Osteoblast (primary cell): Measurements from ENCODE around the gene LRFN4. TPM values are rescaled to one million over a fixed set of nuclear protein-coding genes. Genes with fewer than 3 reads are reported as not detected.

ENCODE experiments used
- DNase-seq: peaks from one replicate; pipeline ENCODE4 v3.0.0; 2011; ENCODE audit warnings: low spot score, mixed read lengths; ENCODE audit not compliant: insufficient read length; ENCODE audit errors: missing footprints
- H2AFZ ChIP-seq: 2 replicates; pipeline ENCODE4 v1.6.0; 2011; ENCODE audit warnings: mild to moderate bottlenecking, low read length
- H3K27ac ChIP-seq: 2 replicates; pipeline ENCODE4 v1.5.1; 2011; ENCODE audit warnings: mild to moderate bottlenecking, low read depth, low read length, moderate library complexity
- H3K27me3 ChIP-seq: 2 replicates; pipeline ENCODE4 v1.6.0; 2012; ENCODE audit warnings: mild to moderate bottlenecking, control low read depth, inconsistent platforms, low read length, moderate library complexity; ENCODE audit not compliant: insufficient read depth
- H3K36me3 ChIP-seq: 2 replicates; pipeline ENCODE4 v1.5.1; 2011; ENCODE audit warnings: mild to moderate bottlenecking, low read length, control low read depth, moderate library complexity; ENCODE audit not compliant: insufficient read depth
- H3K4me1 ChIP-seq: 2 replicates; pipeline ENCODE4 v1.5.1; 2011; ENCODE audit warnings: mild to moderate bottlenecking, low read length, control low read depth, moderate library complexity; ENCODE audit not compliant: insufficient read depth
- H3K4me2 ChIP-seq: 2 replicates; pipeline ENCODE4 v1.6.0; 2011; ENCODE audit warnings: mild to moderate bottlenecking, low read length; ENCODE audit not compliant: insufficient read depth
- H3K4me3 ChIP-seq: fragments of 200-600 bp; sonication (generic); 3 replicates; pipeline ENCODE4 v1.5.1; 2012; ENCODE audit warnings: mild to moderate bottlenecking, low read length, inconsistent platforms; ENCODE audit not compliant: insufficient read depth
- H3K79me2 ChIP-seq: 2 replicates; pipeline ENCODE4 v1.6.0; 2012; ENCODE audit warnings: mild to moderate bottlenecking, low read length, control low read depth, inconsistent platforms; ENCODE audit not compliant: insufficient read depth
- H3K9me3 ChIP-seq: 2 replicates; pipeline ENCODE4 v1.5.1; 2011; ENCODE audit warnings: low read depth, low read length, control low read depth
- H4K20me1 ChIP-seq: 2 replicates; pipeline ENCODE4 v1.6.0; 2012; ENCODE audit warnings: mild to moderate bottlenecking, low read length, control low read depth; ENCODE audit not compliant: insufficient read depth
- total RNA-seq: library from RNA; depleted of rRNA; stranded (reverse); fragments of >200 nt; gene quantifications from 2 replicates; pipeline ENCODE4 v1.2.3, GENCODE V29; 2012
- TF ChIP-seq, protein P1 (sequence below): IDR thresholded peaks from 2 replicates; pipeline ENCODE4 v1.5.1; 2011; ENCODE audit warnings: mild to moderate bottlenecking, low read depth, low read length, moderate library complexity; ENCODE audit errors: extremely low read depth

Gene LRFN4
- total RNA-seq, 1 donor = 16.3 TPM

DNA sequence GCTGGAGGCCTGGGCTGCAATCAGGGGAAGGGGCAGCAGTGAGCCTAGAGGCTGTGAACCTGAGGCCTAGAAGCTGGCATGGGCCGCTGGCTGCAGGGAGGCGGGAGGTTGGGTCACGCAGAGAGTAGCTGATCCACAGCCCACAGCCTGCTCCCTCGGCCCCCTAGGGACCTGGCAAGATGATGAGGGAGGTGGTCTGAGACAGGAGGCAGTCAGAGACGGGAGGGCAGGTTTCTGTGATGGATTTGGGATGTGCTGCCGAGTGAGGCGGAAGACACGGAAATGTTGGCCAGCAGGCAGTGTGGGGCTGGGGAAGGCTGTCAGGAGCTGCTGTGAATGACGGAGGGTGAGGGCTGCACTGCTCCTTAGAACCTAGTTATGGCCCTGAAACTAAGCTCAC is 22.7 kb downstream of the LRFN4 start:
- no peak overlapping the region for H3K4me3 ChIP-seq
- no peak overlapping the region for H3K27ac ChIP-seq
- H4K20me1 ChIP-seq = peaks cover 19% of the 10 kb centered on the region

DNA sequence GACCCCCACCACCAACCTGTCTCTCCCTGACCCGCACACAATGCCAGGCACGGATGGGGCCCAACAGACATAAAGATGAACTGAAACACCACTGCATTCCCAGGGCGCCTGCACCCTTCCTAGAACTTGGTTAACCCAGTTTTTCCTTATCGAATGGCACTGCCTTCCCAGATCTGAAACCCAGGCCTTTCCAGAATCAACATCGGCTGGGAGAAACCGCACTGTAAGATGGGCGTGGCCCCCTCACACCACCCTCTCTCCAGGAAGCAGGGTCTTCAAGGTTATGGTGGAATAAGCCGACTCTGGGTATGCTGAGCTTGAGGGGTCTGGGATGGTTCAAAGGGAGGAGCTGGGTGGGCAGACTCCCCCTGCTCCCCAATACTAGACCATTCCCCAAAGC is 23.1 kb downstream of the LRFN4 start:
- Histone ChIP-seq H3K4me1 (peaks cover 20% of the 10 kb centered on the region), H3K4me2 (no peak overlapping the region), H2AFZ (no peak overlapping the region), H3K27ac (no peak overlapping the region), H3K4me3 (no peak overlapping the region), H4K20me1 (peaks cover 19% of the 10 kb centered on the region), H3K9me3 (no peaks in the 10 kb centered on the region), H3K36me3 (no peaks in the 10 kb centered on the region), H3K79me2 (peaks cover 4% of the 10 kb centered on the region), H3K27me3 (no peaks in the 10 kb centered on the region)
- peak; percentile 56 for DNase-seq
- TF ChIP-seq, protein P1, sequence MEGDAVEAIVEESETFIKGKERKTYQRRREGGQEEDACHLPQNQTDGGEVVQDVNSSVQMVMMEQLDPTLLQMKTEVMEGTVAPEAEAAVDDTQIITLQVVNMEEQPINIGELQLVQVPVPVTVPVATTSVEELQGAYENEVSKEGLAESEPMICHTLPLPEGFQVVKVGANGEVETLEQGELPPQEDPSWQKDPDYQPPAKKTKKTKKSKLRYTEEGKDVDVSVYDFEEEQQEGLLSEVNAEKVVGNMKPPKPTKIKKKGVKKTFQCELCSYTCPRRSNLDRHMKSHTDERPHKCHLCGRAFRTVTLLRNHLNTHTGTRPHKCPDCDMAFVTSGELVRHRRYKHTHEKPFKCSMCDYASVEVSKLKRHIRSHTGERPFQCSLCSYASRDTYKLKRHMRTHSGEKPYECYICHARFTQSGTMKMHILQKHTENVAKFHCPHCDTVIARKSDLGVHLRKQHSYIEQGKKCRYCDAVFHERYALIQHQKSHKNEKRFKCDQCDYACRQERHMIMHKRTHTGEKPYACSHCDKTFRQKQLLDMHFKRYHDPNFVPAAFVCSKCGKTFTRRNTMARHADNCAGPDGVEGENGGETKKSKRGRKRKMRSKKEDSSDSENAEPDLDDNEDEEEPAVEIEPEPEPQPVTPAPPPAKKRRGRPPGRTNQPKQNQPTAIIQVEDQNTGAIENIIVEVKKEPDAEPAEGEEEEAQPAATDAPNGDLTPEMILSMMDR = no peak

More for the DNA sequence above, 22.7 kb downstream of the LRFN4 start:
- Histone ChIP-seq H2AFZ (no peak overlapping the region), H3K36me3 (no peaks in the 10 kb centered on the region), H3K79me2 (peaks cover 2% of the 10 kb centered on the region), H3K4me1 (peaks cover 20% of the 10 kb centered on the region), H3K27me3 (no peaks in the 10 kb centered on the region), H3K4me2 (no peak overlapping the region), H3K9me3 (no peaks in the 10 kb centered on the region)
- TF ChIP-seq, protein P1 = no peak
- peak; percentile 15 for DNase-seq

DNA sequence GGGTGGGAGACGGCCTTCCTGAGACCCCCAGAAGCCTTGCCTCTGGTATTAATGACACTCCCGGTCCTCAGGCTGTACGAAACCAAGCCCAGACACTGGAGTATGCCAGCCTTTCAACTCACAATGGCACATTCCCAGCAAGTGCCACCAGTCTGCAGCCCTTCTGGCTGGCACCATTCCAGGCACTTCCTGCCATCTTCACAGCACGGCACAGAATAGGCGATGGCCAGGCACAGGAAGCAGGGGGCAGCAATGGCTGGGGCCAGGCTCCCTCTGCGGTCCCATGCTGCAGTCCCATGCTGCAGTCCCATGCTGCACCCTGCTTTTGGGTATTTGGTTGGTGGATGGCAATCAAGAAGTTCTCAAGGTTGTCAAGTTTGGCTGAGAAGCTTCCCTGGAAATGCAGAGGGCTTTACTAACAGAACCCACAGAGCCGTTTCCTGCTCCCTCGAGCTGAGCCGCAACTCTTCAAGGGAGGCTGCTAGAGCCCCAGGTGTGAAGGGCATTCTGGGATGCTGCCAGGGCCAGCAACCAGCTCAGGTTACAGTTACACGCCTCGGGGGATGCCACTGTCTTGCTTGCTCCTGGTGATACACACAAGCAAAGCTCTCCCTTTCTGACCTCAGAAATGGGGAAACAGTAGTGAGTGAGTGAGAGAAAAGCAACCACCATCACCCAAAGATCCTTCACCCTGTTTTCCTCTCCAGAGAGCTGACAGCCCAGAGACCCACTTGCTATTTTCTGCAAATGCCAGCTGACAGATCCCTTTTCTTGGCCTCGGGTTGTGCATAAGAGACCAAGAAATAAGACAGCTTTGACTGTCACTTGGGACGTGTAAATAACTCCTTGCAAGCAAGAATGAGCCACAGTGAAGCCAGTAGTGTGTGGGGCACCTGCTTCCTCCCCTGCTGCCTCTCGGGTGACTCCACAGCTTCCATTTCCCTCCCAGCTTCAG is 23.9 kb downstream of the LRFN4 start:
- Histone ChIP-seq H3K79me2 (peaks cover 4% of the 10 kb centered on the region), H3K27me3 (no peaks in the 10 kb centered on the region), H4K20me1 (peaks cover 16% of the 10 kb centered on the region), H3K9me3 (no peaks in the 10 kb centered on the region), H3K4me3 (no peak overlapping the region), H3K4me1 (peaks cover 20% of the 10 kb centered on the region), H2AFZ (no peak overlapping the region), H3K4me2 (no peak overlapping the region), H3K36me3 (no peaks in the 10 kb centered on the region), H3K27ac (no peak overlapping the region)
- TF ChIP-seq, protein P1 = no peak
- DNase-seq = peak; percentile 10

DNA sequence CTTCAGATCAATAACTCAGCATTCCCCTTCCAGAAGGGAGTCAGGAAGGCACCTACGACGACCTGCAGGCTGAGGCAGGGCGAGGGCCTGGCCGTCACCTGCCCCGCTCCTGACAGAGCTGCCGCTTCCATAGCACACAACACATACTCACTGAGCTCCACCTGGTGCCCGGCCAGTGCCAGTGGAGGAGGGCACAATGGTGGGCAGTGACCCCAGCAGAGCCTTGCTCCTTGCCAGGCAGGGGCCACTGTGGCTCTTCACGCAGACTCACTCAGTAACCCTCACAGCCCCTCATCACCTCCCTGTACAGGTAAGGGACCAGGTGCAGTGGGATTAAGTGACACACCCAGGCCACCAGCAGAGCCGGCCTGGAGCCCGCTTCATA is 24.6 kb downstream of the LRFN4 start:
- H3K4me3 ChIP-seq = no peak overlapping the region
- no peak overlapping the region for H2AFZ ChIP-seq
- peaks cover 4% of the 10 kb centered on the region for H3K79me2 ChIP-seq
- H3K36me3 ChIP-seq = no peaks in the 10 kb centered on the region
- H3K27me3 ChIP-seq = no peaks in the 10 kb centered on the region
- no peak for DNase-seq
- H3K4me1 ChIP-seq = peaks cover 24% of the 10 kb centered on the region
- H3K9me3 ChIP-seq = no peaks in the 10 kb centered on the region
- H3K27ac ChIP-seq = no peak overlapping the region
- peaks cover 12% of the 10 kb centered on the region for H4K20me1 ChIP-seq
- no peak overlapping the region for H3K4me2 ChIP-seq
- TF ChIP-seq, protein P1 = no peak
